IMR-90 (cell line): ENCODE data around the gene CALML4.

Experiments used
- CEBPB ChIP-seq: IDR thresholded peaks from 2 replicates; pipeline ENCODE4 v1.6.1; 2012; ENCODE audit warnings: low read depth, low read length, improper control_type of control experiment
- CTCF ChIP-seq: conservative IDR thresholded peaks from 2 replicates; pipeline ENCODE4 v1.5.1; 2012; ENCODE audit warnings: mild to moderate bottlenecking, low read depth, low read length, improper control_type of control experiment
- ELK1 ChIP-seq: fragments of 150-350 bp; IDR thresholded peaks from 2 replicates; pipeline ENCODE4 v1.6.1; 2016; ENCODE audit warnings: low read depth, mild to moderate bottlenecking, low read length, moderate library complexity, borderline replicate concordance
- MXI1 ChIP-seq: IDR thresholded peaks from 2 replicates; pipeline ENCODE4 v1.6.1; 2012; ENCODE audit warnings: low read depth, mild to moderate bottlenecking, low read length, moderate library complexity, borderline replicate concordance
- POLR2A ChIP-seq: IDR thresholded peaks from 2 replicates; pipeline ENCODE4 v1.6.1; 2012; ENCODE audit warnings: mild to moderate bottlenecking, low read depth, low read length
- RAD21 ChIP-seq: IDR thresholded peaks from 2 replicates; pipeline ENCODE4 v1.6.1; 2012; ENCODE audit warnings: low read length, improper control_type of control experiment
- RCOR1 ChIP-seq: IDR thresholded peaks from 2 replicates; pipeline ENCODE4 v1.6.1; 2012; ENCODE audit warnings: mild to moderate bottlenecking, low read length, improper control_type of control experiment; ENCODE audit not compliant: insufficient replicate concordance
- RFX5 ChIP-seq: IDR thresholded peaks from 2 replicates; pipeline ENCODE4 v1.8.0; 2012; ENCODE audit warnings: low read depth, mild to moderate bottlenecking, low read length, moderate library complexity

GRCh38 chr15:68231102-68231818, 26.1 kb upstream of the CALML4 start:
- TF ChIP-seq RAD21 (no peak), CTCF (no peak), POLR2A (no peak), CEBPB (no peak), MXI1 (no peak), RCOR1 (no peak), RFX5 (no peak), ELK1 (no peak)
